ENCODE data around the gene SUSD6.

- TF ChIP-seq CTCF (IDR thresholded peaks at IDR 0.05; ENCODE audit: poor library complexity) (no peak), EZH2 (IDR thresholded peaks at IDR 0.05; ENCODE audit: borderline replicate concordance) (no peak)
These were observed 94.3 kb downstream of the SUSD6 start for GRCh38 chr14:69705706-69706105.
